ENCODE results near the gene FAM32A.
"Not testable (repeated sequence)": the region's sequence is repeated elsewhere in the genome, so short reads cannot be mapped to it uniquely, and the experiment has no call there.

FAM32A gene

DNA sequence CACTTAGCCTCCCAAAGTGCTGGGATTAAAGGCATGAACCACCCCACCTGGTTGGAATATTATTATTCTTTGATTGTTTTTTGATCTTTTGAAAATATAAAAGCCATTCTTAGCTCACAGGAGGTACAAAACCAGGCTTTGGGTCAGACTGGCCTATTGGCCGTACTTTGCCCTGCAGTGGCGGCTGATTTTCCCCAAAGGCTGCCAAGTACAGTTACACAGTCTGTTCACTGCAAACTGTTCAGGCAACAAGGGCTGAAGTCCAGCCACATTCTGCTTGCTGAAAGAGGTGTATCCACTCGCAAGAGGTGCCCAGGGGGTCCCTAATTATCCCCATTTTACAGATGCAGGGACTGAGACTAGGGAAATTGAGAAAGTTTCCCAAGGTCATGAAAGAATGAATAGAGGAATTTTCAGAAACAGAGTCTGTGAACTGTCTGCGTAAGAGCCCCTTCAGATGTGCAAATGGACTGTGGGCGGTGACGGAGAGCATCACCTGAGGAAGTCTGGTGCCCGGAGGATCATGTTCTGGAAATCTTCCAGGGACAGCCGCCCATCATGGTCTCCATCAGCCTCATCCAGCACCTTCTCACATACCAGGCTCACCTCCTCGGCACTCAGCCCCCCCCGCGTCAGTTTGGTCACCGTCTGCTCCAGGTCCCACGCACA is 20.9 kb upstream of the FAM32A start:
- DNase-seq (ENCODE audit: low read depth in 2 of 2), result no peak

DNA sequence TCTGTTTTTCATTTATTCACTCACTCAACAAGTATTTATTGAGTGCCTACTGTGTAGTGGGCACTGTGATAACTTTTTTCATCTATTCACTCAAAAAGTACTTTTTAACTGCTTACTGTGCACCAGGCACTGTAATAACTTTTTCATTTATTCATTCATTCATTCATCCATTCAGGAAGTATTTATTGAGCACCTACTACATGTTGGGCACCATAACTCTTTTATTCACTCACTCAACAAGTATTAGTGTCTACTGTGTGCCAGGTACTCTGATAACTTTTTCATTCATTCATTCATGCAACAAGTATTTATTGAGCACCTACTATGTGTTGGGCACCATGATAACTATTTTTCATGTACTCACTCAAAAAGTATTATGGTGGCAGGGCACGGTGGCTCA is 18.8 kb upstream of the FAM32A start:
- DNase-seq (ENCODE audit: low read depth in 2 of 2), result no peak

DNA sequence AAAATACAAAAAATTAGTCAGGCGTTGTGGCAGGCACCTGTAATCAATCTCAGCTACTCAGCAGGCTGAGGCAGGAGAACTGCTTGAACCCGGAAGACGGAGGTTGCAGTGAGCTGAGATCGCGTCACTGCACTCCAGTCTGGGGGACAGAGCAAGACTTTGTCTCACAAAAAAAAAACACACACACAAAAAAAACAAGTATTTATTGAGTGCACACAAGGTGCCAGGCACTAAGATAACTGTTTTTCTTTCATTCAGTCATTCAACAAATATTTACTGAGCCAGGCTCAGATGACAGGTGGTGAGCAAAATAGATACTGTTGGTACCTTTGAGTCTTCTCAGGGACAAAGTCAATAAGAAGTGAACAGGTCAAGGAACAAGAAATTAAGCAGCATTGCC is 18.2 kb upstream of the FAM32A start:
- DNase-seq (ENCODE audit: low read depth in 2 of 2), result no peak

DNA sequence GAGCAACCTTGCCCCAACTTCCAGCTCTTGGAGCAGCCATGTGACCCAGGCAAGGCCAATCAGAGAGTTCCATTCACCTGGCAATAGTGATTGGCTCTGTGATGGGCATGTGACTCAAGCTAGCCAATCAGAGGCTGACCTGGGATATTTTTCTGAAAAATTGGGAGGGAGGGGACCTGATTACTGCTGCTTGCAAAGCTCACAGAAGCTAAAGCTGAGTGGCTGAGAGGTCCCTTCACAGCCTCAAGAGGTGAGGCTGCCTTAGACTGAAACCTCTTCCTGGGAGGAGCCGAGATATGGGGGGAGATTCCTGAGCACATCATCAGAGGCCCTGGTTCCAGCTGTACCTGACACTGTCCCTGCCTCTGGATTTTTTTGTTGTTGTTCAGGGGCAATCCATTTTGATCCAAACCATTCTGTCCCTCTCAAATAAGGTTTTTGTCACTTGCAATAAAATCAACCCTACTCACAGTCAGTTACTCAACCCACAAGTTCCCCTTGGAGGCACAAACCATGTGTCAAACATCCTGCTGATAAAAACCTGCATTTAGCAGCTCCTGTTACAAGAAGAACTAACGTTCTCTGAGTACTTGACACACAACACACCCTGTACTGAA is 16.6 kb upstream of the FAM32A start:
- no peak for DNase-seq (ENCODE audit: low read depth in 2 of 2)

DNA sequence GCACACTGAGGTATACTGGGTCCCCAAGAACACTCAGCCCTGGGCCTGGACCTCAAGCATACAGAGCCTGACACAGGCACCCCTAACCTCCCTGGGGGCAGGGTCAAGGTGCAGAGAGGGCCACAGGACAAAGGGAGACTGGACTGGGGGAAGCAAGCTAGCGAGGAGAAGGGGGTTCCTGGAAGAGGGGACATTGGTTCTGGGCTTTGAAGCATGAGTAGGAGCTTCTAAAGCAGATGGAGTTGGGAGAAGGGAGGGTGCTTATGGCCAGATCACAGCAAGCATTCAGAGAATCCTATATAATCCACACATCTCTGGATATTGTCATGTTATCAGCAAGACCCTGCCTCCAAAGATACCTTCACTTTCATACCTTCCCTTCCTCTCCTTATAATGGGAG is 15.1 kb upstream of the FAM32A start:
- no peak for DNase-seq (ENCODE audit: low read depth in 2 of 2)

DNA sequence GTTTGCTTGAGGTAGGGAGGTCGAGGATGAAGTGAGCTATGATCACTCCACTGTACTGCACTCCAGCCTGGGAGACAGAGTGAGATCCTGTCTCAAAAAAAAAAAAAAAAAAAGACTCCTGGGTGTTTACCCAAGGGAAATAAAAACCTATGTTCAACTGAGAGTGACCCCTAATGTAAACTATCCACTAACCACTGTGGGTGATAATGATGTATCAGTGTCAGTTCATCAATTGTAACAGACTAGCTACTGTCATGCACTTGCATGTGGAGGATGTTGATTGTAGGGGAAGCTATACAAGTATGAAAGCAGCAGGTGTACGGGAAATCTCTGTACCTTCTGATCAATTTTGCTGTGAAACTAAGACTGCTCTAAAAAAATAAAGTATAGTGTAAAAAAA is 9.3 kb upstream of the FAM32A start:
- no peak for DNase-seq (ENCODE audit: low read depth in 2 of 2)

DNA sequence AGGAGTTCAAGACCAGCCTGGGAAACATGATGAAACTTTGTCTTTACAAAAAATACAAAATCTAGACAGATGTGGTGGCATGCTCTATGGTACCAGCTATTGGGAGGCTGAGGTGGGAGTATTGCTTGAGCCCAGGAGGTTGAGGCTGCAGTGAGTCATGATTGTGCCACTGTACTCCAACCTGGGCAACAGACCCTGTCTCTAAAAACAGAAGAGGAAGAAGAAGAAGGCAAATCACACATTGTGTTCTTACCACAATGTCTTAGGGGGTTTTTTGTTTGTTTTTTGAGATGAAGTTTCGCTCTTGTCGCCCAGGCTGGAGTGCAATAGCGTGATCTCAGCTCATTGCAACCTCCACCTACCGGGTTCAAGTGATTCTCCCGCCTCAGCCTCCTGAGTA is 6.3 kb upstream of the FAM32A start:
- not testable (repeated sequence) for DNase-seq (ENCODE audit: low read depth in 2 of 2)

DNA sequence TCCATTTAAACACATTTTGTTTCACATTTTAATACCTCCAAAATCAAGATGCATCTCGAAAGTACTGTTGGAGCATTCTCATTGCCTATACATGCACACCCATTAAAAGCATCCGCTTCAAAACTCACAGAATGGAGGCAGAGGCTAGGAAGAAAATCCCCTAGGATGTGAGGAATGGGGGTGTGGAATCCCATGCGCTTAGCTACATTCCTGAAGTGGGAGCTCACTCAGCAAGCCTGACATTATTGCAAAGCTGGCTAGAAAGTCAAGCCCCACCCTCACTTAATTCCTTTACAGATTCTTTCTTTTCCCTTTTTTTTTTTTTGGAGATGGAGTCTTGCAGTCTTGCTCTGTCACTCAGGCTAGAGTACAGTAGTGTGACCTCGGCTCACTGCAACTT is 4.6 kb upstream of the FAM32A start:
- DNase-seq (ENCODE audit: low read depth in 2 of 2), result no peak

DNA sequence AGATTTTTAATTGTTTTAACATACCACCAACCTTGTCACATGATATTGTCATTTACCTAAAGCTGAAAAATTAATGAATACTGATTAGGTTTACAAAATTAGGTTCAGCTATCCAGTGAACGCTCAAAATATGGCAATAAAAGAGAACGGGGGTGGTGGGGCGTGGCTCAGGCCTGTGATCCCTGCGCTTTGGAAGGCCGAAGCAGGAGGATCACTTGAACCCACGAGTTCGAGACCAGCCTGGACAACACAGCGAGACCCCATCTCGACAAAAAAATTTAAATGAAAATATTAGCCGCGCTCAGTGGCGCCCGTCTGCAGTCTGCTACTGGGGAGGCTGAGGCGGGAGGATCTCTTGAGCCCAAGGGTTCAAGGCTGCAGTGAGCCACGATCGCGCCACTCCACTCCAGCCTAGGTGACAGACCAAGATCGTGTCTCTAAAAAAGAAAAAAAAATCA is 516 bp upstream of the FAM32A start:
- DNase-seq (ENCODE audit: low read depth in 2 of 2), result no peak

DNA sequence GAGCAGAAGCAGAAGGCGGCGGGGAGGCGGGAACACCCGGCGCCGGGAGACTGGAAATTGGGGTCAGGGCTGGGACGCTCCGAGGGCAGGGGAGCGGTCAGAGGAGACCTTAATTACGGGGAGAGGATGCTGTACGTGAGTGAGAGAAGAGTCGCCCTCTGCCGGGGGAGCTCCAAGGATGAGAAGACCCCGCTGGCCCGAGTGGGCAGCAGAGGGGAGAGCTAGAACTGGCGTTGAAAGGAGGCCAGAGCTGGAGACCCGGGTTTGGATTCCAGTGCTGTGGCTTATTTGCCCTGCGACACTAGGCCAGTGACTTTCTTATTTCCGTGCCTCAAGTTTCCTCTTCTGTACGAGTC is 536 bp downstream of the FAM32A start:
- DNase-seq (ENCODE audit: low read depth in 2 of 2), result peak in 1 of 2 donors; percentile 19

DNA sequence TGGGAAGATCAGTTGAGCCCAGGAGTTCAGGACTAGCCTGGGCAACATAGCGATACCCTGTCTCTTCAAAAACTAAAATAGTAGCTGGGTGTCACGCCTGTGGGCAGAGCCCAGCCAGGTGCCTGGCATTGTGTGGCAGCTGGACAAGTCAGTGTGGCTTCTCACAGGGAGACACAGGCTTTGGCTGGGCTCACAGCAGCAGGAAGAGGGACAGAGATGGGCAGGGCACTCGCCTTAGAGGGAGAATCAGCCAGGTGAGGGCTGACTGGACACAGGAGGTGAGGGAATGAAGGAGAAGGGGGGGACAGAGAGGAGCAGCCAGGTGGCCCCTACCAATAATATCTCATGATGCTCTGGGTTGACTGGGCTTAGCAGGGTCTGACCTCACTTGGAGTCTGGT is 3.3 kb downstream of the FAM32A start:
- DNase-seq (ENCODE audit: low read depth in 2 of 2), result no peak

DNA sequence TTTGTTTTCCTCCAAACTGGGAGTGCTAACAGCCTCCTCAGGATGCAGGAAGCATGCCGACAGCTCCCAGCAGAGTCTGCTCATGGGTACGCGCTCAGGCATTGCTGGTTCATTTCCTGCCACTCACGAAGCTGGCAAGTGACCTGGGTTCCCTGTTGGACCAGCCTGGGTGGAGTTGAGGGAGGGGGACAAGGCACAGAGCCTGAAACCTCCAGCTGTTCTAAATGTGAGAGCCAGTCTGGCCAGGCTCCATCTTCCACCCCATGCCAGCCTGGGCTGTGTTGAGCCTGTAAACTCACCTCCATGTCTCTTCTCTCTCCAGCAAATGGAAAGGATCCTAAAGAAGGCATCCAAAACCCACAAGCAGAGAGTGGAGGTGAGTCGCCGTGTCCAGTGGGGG is 5.0 kb downstream of the FAM32A start:
- no peak for DNase-seq (ENCODE audit: low read depth in 2 of 2)

DNA sequence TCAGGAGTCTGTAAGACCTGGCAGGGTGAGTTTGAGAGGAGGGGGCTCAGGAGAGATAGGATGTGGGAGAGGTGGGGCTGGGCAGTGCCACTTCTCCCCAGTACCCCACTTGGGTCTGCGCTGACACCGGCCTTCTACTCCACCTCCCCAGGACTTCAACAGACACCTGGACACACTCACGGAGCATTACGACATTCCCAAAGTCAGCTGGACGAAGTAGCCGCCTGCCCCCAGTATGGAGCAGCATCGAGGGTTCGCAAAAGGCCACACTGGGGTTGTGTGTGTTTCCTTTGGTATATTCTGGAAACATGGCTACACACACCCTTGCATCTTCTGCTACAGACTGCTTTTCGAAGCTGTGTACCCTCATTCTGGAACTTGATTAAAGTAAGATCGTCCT is 5.5 kb downstream of the FAM32A start:
- DNase-seq (ENCODE audit: low read depth in 2 of 2), result no peak

DNA sequence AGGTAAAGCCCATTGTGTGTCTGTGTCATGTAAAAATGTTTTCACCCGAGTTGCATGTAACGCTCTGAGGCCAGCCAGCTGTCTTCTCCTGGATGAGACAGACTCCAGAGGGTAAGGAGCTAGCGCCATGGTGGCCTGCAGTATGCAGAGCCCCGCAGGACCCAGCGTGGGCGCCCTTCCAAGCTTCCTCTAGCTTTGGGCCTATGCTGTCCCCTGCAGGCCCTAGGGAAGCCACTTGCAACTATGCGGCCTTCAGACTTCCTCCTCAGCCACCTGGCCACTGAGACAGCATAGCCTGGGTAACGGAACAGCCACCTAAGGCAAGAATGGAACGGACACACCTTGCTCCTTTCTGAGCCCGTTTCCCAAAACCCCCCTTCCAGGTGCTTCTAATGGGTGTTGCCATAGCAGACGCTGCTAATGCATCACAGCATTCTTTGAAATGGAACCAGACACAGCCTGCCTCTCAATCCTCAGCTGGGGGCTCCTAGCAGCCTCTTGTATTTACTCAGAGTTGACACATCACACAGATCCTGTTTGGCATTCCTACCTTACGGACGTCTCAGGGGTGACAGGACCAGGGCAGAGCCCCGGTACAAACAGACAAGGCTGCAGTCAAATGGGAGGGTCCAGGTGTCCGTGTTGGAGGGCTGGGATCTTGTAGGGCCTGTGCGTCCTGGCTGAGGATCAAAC is 6.2 kb downstream of the FAM32A start:
- no peak for DNase-seq (ENCODE audit: low read depth in 2 of 2)

DNA sequence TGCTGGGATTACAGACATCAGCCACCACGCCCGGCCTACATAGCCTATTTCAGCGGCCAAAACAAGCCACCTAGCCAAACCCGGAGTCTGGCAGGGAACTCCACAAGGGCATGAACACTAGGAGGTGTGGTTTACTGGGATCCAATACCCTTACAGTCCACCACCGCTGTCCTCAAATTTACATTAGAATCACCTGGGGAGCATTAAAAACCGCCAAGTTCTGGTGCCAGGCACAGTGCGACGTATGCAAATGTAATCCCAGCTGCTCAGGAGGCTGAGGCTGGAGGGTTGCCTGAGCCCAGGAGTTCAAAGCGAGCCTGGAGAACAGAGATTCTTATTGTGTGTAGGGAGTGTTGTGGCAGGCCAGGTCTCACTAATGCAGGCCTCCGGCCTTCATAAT is 8.3 kb downstream of the FAM32A start:
- DNase-seq (ENCODE audit: low read depth in 2 of 2), result no peak

DNA sequence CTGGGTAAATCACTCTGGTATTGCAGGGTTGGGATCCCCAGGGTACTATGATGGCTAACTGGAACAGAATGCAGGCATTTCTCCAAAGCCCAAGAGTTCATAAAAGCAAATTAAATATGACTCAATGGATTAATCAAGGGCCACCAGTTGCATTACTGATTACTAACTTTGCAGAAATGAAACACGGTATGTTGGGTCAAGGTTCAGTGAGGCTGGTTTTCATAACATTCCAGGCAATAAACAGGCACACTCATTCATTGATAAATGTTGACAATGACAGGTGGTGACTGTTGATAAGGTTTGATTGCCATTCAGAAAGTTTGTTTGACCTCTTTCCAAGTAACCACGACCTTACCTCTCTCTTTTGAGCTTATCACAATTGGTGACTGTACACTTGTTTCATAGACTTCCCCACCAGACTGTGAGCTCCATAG is 12.0 kb downstream of the FAM32A start:
- no peak for DNase-seq (ENCODE audit: low read depth in 2 of 2)

DNA sequence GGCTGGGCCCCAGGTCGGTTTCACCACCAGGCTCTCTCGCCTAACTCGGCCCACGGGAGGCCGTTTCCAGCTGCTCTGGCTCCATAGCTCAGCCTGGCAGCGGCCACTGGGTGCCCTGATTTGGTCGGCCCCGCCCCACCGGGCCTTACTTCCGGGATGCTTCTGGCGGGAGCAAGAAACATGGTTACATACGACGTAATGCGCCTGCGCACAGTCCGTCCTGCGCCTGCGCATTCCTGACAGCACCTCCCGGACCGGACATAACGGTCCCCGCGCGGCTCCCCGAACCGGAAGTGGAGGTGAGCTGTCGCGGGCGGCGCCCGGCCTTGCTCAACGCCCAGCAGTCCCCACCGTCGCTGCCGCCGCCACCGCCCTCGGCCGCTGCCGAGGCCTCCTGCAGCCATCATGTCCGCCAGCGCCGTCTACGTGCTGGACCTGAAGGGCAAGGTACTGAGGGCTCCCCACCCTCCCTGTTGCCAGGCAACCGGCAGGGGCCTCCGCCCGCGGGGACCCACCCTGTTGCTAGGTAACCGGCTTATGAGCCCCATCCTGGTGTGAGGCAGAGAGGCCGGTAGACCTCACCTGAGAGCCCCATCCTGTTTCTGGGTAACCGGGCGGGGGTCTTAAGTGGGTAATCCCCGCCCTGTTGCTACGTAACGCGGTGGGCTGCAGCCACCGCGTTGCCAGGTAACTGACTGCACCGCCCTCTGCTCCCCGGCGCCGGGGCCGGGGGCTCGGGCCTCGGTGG is 12.6 kb downstream of the FAM32A start, which contains the start of gene AP1M1:
Gene AP1M1 (plus strand): TSS at position 290 of the 748 bp plus-strand sequence. CDS start 116 bp downstream, at position 406.
- peak; percentile 97 to 98 for DNase-seq (ENCODE audit: low read depth in 2 of 2)

DNA sequence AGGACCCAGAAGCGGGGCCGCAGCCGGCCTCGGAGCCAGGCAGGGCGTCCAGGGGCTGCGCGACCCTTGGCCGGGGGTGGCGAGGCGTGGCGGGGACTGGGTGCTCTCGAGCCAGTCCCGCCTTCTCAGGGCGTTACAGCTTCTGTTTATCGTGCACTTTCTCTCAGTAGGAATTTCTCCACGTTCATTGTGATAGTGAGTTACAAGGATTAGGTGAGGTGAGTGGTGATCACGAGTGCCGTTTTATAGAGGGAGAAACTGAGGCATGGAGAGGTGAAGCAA is 13.1 kb downstream of the FAM32A start:
- no peak for DNase-seq (ENCODE audit: low read depth in 2 of 2)

DNA sequence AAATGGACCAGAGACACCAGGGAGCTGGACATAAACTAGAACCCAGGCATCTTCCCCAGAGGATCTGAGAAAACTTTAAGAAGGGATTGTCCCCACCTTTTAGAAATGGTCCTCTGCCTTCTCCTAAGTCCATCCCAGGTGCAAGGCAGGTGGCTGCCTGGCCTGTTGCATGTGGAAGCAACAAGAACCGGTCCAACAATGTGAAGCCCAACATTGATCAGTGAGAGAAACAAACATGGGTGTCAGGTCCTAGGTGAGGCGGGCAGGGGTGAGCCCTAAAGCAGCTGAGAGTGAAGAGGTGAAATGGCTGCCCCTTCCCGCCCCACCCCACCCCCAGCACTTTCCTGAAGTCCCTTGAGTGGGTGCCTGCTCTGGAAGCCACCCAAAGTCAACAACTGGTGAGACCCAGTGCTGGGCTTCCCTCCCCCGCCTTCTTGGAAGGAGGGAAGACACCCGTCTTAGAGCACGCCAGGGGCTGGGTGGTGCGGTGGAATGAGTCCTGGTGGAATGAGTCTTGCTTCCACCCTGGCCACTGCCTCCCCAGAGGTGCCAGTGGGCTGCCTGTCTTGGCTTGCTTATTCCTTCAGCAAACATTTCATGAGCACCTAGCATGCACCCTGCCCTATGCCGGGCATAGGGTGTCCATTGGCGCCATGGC is 14.2 kb downstream of the FAM32A start:
- DNase-seq (ENCODE audit: low read depth in 2 of 2), result no peak

DNA sequence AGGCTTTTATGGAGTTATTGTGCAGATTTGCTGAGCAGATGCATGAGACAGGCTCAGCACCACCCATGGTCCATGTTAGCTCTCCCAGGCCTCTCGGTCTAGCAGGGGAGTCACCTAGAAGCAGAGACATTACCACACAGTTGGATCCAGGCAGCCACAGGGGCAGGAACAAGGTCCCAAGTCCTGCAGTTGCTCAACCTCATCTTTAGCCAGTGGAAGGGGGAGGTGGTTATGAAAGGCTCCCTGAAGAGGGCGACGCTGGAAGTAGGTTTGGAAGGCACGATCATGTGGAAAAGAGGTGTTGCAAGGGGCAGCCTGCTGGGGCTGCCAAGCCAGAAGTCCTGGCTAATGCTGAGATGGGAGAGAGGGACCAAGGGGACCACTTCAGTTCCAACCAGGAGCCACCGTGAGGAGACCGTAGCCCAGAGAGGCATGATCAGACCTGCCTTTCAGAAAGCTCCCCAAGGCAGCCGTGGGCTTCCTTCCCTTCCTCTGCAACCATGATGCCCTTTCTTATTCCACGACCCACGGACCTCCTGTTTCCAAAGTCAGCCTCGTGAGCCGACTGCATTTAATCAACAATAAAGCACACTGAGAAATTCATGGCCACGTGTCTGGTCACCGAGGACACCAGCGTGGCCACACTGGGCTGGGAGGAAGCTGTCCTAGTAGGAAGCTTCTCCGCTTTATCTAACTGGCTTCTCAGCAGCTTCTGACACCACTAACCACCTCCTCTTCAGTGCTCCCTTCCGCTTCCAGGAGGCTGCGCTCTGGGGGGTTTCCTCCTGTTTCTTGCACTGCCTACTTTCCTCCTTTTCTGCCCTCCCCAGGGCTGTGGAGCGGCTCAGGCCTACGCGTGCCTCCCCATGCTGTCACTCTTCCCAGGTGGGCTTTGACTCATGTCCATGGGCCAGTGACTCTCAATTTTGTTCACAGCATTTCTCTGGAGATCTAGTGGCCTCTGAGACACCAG is 15.1 kb downstream of the FAM32A start:
- no peak for DNase-seq (ENCODE audit: low read depth in 2 of 2)

DNA sequence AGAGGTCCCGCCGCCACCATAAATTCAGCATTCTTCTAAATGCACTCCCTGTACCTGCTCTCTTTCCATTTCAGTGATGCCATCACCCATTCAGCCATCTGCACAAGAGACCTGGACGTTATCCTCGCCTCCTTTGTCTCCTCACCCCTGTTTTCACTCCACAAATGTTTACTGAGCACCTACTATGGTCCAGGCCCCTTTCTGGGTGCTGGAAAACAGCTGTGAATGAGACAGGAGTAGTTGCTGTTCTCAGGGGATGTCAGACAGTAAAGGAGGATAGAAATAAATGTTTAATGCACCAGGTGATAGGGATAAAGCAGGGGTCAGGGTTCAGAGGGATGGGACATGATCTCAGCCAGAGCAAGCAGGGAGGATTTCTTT is 15.8 kb downstream of the FAM32A start:
- no peak for DNase-seq (ENCODE audit: low read depth in 2 of 2)
